Prostate gland (tissue), 2 donors: Measurements from ENCODE around the gene REEP3. TPM values are rescaled to one million over a fixed set of nuclear protein-coding genes. Genes with fewer than 3 reads are reported as not detected.

ENCODE experiments used
- DNase-seq: peaks from one replicate; pipeline ENCODE4 v3.0.0-alpha.2; 2019; ENCODE audit warnings: low spot score
- H3K27ac ChIP-seq, 2 donors: fragments of 200-600 bp; sonication (generic); 2 replicates each; pipeline ENCODE4 v1.5.1; 2017 to 2019
- H3K27me3 ChIP-seq: fragments of 200-600 bp; sonication (generic); replicated peaks from 2 replicates; pipeline ENCODE4 v1.5.1; 2019; ENCODE audit not compliant: insufficient read depth
- H3K36me3 ChIP-seq, 2 donors: fragments of 200-600 bp; sonication (generic); 1 replicate in 1 of 2; 2 replicates in 1 of 2; pipeline versions ENCODE4 v1.5.1 to v1.8.1; 2017 to 2019
- H3K4me1 ChIP-seq: fragments of 200-600 bp; sonication (generic); replicated peaks from 2 replicates; pipeline ENCODE4 v1.5.1; 2019
- H3K4me3 ChIP-seq, 2 donors: fragments of 200-600 bp; sonication (generic); 2 replicates each; pipeline ENCODE4 v1.5.1; 2017 to 2019
- H3K9me3 ChIP-seq: fragments of 200-600 bp; sonication (generic); 2 replicates; pipeline ENCODE4 v1.5.1; 2017
- CTCF ChIP-seq, 4 experiments: fragments of 200-600 bp in 2 of 4; fragments of 450-650 bp in 2 of 4; sonication (generic) in 2 of 4; IDR thresholded peaks; 1 replicate in 3 of 4; 2 replicates in 1 of 4; pipeline ENCODE4 v1.5.1; 2016 to 2019; ENCODE audit warnings: antibody characterized with exemption in 4 of 4, mild to moderate bottlenecking in 2 of 4, moderate library complexity in 2 of 4
- POLR2A ChIP-seq: fragments of 450-650 bp; IDR thresholded peaks from one replicate; pipeline ENCODE4 v1.6.1; 2016; ENCODE audit warnings: antibody characterized with exemption, mild to moderate bottlenecking
- POLR2AphosphoS5 ChIP-seq: sonication (generic); formaldehyde crosslinking; IDR thresholded peaks from one replicate; pipeline ENCODE4 v1.6.1; 2017; ENCODE audit warnings: antibody characterized with exemption
- WGBS: methylation state at CpG from one replicate; pipeline ENCODE4 v1.1.5; 2018; 5-methylcytosine and 5-hydroxymethylcytosine counted together
- intact Hi-C: fragments of 100-400 bp; cut with DNase I; formaldehyde crosslinking; loops from one replicate; pipeline ENCODE4 v1.14.2; 2022
- total RNA-seq, 2 donors: library from RNA; depleted of rRNA; stranded (reverse); fragments of >200 nt; gene quantifications; one replicate each; pipeline ENCODE4 v1.1.0, GENCODE V29; 2016

Gene REEP3
- total RNA-seq, 2 donors from 2014 or later = 32.0 to 52.4 TPM

GRCh38 chr10:63624701-63625100 lies 103.5 kb downstream of the REEP3 start:
- no peak overlapping the region for H3K27ac ChIP-seq
- no peak for DNase-seq
- H3K27me3 ChIP-seq = no peaks in the 10 kb centered on the region
- 85% methylated on average over 2 of the region's 2 CpGs for WGBS
- H3K9me3 ChIP-seq = no peaks in the 10 kb centered on the region
- H3K4me1 ChIP-seq = peaks cover 7% of the 10 kb centered on the region
- no peaks in the 10 kb centered on the region for H3K36me3 ChIP-seq
- no peak overlapping the region for H3K4me3 ChIP-seq
- TF ChIP-seq POLR2AphosphoS5 (no peak), POLR2A (no peak), CTCF (IDR thresholded peaks at IDR 0.05) (no peak)
- intact Hi-C loops = loop anchor here (5.0 to 10.0 kb wide), 3 partner anchors 50 to 407 kb away; partner anchors contain the start of gene JMJD1C

GRCh38 chr10:63627396-63627795 lies 106.2 kb downstream of the REEP3 start:
- intact Hi-C loops = loop anchor here (5.0 to 10.0 kb wide), 3 partner anchors 53 to 410 kb away; partner anchors contain the start of gene JMJD1C
- Histone ChIP-seq H3K4me3 (no peak overlapping the region), H3K27me3 (no peaks in the 10 kb centered on the region), H3K9me3 (no peaks in the 10 kb centered on the region), H3K36me3 (no peaks in the 10 kb centered on the region), H3K27ac (peak overlapping the region in 1 of 2 donors; percentile 98), H3K4me1 (peaks cover 7% of the 10 kb centered on the region)
- WGBS = 83% methylated on average over 8 of the region's 8 CpGs
- no peak for DNase-seq
- TF ChIP-seq POLR2A (no peak), POLR2AphosphoS5 (no peak), CTCF (IDR thresholded peaks at IDR 0.05) (no peak)

- Histone ChIP-seq H3K27ac (peak overlapping the region; percentile 96 to 98), H3K9me3 (no peaks in the 10 kb centered on the region), H3K4me1 (peaks cover 7% of the 10 kb centered on the region), H3K4me3 (no peak overlapping the region), H3K36me3 (no peaks in the 10 kb centered on the region), H3K27me3 (no peaks in the 10 kb centered on the region)
- WGBS = 25% methylated on average over 2 of the region's 2 CpGs
- TF ChIP-seq POLR2A (no peak), POLR2AphosphoS5 (peak; percentile 56)
- intact Hi-C loops = loop anchor here (5.0 to 10.0 kb wide), 3 partner anchors 53 to 411 kb away; partner anchors contain the start of gene JMJD1C
- no peak for DNase-seq
Observed at GRCh38 chr10:63627881-63628296, 106.7 kb downstream of the REEP3 start.

GRCh38 chr10:63628526-63629362 lies 107.5 kb downstream of the REEP3 start:
- DNase-seq = peak; percentile 67
- H3K27me3 ChIP-seq = no peaks in the 10 kb centered on the region
- peak overlapping the region; percentile 53 to 57 for H3K4me3 ChIP-seq
- no peak for TF ChIP-seq POLR2A
- TF ChIP-seq POLR2AphosphoS5 = peak; percentile 38
- peaks cover 7% of the 10 kb centered on the region for H3K4me1 ChIP-seq
- peak overlapping the region; percentile 96 to 98 for H3K27ac ChIP-seq
- intact Hi-C loops = loop anchor here (5.0 to 10.0 kb wide), 3 partner anchors 54 to 411 kb away; partner anchors contain the start of gene JMJD1C
- H3K9me3 ChIP-seq = no peaks in the 10 kb centered on the region
- H3K36me3 ChIP-seq = no peaks in the 10 kb centered on the region
- WGBS = under 1% methylated on average over 16 of the region's 16 CpGs

GRCh38 chr10:63629363-63630084 lies 108.3 kb downstream of the REEP3 start:
- Histone ChIP-seq H3K4me1 (peaks cover 7% of the 10 kb centered on the region), H3K36me3 (no peaks in the 10 kb centered on the region), H3K4me3 (peak overlapping the region; percentile 53 to 57), H3K27ac (peak overlapping the region; percentile 96 to 98), H3K27me3 (no peaks in the 10 kb centered on the region), H3K9me3 (no peaks in the 10 kb centered on the region)
- TF ChIP-seq POLR2A = peak; percentile 9
- peak; percentile 47 to 74 (median 66) for TF ChIP-seq CTCF (IDR thresholded peaks at IDR 0.05)
- peak; percentile 91 for TF ChIP-seq POLR2AphosphoS5
- WGBS = under 1% methylated on average over 24 of the region's 24 CpGs
- DNase-seq = peak; percentile 96
- intact Hi-C loops = loop anchor here (2.0 to 10.0 kb wide), 7 partner anchors 53 to 462 kb away; partner anchors contain the start of genes JMJD1C and REEP3
